DMS 273 treated with DMSO at 0.1 percent for 48 hours (cell line): ENCODE data around the gene ZNF35.
"Not testable (repeated sequence)": the region's sequence is repeated elsewhere in the genome, so short reads cannot be mapped to it uniquely, and the experiment has no call there.

Experiments
- DNase-seq: peaks from one replicate; lab custom pipeline; 2025; lab: John Stamatoyannopoulos, UW

ZNF35 gene

DNA sequence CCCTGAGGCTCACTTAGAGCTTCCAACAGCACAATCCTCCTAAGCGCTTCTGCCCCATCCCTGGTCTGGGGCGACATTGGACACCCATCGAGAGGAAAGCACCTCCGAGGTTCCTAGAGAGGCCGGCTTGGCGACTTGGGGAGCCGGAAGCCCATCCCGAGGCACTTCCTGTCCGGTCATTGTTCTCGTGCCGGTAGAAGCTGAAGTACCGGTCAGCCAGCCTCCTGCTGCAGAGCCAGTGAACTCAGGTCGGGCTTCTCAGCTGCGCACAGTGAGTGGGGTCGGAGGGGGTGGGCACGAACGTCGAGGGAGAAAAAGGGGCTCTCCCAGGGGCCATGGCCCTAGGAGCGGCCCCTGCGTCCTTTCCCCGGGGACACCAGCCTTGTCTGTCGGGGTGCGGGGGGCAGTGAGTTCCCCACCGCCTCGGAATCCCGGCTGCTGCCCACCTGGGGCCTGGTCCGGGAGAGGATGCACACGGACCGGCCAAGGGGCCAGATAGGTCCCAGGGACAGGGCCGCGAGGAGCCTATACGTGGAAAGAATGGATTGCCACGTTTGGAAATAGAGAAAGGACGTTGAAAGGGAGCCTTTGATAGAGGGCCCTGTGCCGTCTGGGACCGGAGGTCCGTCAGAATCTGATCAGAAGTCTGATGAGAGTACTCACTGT is at the start of gene ZNF35:
ZNF35 (plus strand) TSS at position 169 of the 666 bp plus-strand sequence. CDS start 2,336 bp downstream, outside the sequence.
- peak; percentile 31 for DNase-seq

DNA sequence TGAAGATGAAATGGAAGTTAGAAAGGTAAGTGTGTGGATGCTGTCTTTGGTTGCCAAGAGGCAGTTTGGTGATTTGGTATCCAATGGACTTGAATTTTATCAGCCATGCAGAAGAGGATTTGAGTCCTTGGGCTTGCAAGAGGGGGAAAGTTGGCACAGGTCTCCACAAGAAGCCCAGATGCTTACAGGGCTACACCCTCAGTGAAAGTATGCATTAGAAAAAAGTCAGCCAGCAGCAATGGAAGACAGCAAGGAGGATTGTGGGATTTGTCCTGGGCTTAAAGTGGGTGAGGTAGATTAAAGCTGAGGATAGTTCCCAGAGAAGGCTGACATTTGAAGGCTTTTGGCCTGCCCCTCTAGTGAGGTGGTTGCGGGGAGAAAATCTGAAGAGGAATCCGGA is 46.8 kb upstream of the ZNF35 start:
- DNase-seq: no peak

- no peak for DNase-seq
Observed at GRCh38 chr3:44612678-44613077, 35.9 kb upstream of the ZNF35 start.

- peak; percentile 58 for DNase-seq
Observed at GRCh38 chr3:44624749-44625480, 23.6 kb upstream of the ZNF35 start, which contains the start of gene ZNF197. ZNF197 (plus strand) TSS chr3:44625036; CDS start chr3:44629155, 4,119 bp downstream.

DNA sequence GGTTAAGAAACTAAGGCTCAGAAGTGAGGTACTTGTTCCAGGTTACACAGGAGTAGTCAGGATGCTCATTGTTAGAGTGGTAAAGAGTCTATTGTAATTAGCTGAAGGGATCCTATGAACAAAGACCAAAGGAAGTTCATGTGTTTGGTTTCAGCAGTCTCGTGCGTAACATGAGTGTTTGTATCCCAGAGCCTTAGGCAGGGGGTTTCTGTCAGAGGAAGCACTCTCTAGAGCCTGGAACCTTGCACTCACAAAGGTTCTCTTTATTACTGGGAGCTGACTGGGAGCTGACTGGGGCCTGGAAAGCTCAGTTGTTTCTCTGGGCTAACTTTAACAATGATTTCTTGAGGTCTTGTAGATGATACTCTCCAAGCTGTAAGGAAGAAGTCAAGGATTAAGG is 19.8 kb upstream of the ZNF35 start:
- no peak for DNase-seq

DNA sequence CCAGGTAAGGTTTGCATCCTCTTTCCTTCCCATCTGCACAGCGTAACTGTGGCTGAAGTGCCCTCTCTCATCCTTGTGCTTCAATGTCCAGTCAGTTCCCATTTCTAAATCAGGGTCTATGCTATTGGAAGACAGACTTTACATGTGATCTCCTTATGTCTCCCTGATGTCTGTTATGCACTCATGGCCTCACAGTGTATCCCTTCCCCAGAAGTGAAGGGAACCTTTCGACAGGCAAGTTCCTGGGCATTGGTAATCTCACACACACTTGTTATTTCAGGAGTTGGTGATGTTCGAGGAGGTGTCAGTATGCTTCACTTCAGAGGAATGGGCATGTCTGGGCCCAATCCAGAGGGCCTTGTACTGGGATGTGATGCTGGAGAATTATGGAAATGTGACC is 16.3 kb upstream of the ZNF35 start:
- DNase-seq: no peak

DNA sequence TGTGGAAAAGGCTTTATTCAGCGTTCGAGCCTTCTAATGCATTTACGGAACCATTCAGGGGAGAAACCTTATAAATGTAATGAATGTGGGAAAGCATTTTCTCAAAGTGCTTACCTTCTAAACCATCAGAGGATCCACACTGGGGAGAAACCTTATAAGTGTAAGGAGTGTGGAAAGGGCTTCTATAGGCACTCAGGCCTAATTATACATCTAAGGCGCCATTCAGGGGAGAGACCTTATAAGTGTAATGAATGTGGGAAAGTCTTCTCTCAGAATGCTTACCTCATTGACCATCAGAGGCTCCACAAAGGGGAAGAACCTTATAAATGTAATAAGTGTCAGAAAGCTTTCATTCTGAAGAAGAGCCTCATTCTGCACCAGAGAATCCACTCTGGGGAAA is 6.2 kb upstream of the ZNF35 start:
- no peak for DNase-seq

DNA sequence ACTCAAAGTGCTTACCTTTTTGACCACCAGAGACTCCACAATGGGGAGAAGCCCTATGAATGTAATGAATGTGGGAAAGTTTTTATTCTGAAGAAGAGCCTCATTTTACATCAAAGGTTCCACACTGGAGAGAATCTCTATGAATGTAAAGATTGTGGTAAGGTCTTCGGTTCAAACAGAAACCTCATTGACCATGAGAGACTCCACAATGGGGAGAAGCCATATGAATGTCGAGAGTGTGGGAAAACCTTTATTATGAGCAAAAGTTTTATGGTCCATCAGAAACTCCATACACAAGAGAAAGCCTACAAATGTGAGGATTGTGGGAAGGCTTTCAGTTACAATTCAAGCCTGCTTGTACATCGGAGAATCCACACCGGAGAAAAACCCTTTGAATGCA is 5.5 kb upstream of the ZNF35 start:
- no peak for DNase-seq

- DNase-seq: no peak
Observed at GRCh38 chr3:44647771-44648170, 761 bp upstream of the ZNF35 start.

GRCh38 chr3:44649709-44650108 is 1.2 kb downstream of the ZNF35 start:
- no peak for DNase-seq

DNA sequence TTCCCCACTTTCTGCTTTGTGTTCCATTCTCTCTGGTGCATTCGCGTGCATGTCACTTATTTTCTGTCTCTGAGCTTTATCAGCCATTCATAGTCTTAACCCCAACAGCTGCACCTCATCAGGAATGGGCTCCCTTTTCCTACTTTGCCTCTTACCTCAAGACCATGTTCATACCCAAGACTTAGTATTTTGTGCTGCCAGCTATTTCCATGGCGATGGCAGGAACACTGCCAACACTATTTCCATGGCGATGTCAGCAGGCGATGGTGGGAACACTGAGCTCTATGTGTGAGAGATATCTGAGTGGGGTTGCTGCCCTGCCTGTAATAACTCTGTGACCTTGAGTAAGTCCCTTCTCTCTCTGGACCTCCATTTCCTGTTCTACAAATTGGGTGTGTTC is 5.5 kb downstream of the ZNF35 start:
- DNase-seq: no peak

DNA sequence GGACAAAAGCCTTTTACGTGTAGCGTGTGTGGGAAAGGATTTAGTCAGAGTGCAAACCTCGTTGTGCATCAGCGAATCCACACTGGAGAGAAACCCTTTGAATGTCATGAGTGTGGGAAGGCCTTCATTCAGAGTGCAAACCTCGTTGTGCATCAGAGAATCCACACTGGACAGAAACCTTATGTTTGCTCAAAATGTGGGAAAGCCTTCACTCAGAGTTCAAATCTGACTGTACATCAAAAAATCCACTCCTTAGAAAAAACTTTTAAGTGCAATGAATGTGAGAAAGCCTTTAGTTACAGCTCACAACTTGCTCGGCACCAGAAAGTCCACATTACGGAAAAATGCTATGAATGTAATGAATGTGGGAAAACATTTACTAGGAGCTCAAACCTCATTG is 10.5 kb downstream of the ZNF35 start:
- no peak for DNase-seq

GRCh38 chr3:44659434-44659833 is 10.9 kb downstream of the ZNF35 start:
- no peak for DNase-seq

GRCh38 chr3:44661189-44661588 is 12.7 kb downstream of the ZNF35 start:
- no peak for DNase-seq

- DNase-seq: no peak
Observed at GRCh38 chr3:44665173-44665572, 16.6 kb downstream of the ZNF35 start.

DNA sequence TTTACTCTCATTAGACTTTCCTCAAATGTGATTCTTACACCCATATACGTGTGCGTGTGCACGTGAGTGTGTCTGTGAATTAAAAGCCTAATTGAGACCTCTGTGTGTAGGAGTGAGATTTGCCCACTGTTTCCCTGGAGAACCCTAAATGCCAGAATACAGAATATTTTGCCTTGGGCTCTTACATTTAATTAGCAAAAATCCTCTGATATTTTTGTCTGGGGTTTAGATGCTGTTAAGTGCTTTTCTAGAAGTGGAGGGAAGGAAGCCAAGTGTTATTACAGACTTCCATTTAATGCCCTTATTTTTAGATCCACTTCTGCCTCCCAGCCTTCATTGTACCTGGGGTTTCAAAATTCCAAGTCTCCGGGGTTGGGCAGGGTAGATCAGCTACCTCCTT is 17.8 kb downstream of the ZNF35 start:
- DNase-seq: no peak

- DNase-seq: no peak
Observed at GRCh38 chr3:44669760-44670159, 21.2 kb downstream of the ZNF35 start.

GRCh38 chr3:44673466-44673865 is 24.9 kb downstream of the ZNF35 start:
- not testable (repeated sequence) for DNase-seq

GRCh38 chr3:44674211-44674610 is 25.7 kb downstream of the ZNF35 start:
- no peak for DNase-seq

DNA sequence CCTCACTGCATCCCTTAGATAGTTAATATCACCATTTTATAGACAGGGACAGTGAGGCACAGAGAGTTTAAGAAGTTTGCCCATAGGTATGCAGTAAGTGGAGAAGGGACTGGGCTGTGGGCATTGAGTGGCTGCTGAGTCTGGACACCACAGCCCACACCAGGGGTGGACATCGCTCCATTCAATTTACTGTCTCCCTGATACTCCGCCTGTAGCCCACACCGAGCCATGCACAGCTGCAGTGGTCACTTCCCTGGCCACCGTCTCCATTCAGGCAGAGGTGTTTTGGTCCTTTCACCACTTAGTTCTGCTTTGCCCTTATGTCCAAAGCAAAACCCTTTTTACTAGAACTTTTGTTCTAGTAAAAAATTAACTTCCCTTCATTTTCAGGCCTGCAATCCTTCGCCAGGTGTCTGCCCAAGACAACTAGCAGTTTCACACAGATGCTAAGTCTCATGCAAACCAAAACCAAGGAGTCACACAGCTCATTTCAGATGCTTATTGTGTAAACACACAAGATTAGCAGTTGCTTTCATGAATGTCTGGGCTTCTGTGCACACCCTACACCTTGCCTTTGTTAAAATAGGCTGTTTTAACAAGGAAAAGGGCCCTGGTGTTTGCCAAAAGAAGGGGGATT is 30.1 kb downstream of the ZNF35 start:
- no peak for DNase-seq

DNA sequence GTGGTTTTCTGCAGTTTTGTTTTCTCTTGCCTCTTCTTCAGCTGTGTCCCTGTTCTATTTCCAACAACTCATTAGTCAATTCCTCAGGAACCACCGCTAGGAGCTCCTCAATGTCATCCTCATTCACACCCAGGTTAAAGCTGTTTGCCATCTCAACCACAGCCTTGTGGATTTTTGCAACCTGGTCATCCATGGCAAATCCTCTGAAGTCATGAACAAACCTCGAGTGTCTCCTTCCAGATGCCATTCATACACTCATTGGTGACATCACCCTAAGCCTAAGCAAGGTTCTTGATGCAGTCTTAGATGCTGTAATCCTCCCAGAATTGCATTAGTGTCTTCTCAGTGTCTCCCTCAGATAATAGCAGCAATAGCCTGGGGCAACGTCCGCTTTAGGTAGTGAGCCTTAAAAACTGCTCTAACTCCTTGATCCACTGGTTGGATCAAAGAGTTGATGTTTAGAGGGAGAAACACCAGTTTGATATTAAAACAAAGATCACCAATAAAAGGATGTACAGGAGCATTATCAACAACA is 32.5 kb downstream of the ZNF35 start:
- DNase-seq: no peak

DNA sequence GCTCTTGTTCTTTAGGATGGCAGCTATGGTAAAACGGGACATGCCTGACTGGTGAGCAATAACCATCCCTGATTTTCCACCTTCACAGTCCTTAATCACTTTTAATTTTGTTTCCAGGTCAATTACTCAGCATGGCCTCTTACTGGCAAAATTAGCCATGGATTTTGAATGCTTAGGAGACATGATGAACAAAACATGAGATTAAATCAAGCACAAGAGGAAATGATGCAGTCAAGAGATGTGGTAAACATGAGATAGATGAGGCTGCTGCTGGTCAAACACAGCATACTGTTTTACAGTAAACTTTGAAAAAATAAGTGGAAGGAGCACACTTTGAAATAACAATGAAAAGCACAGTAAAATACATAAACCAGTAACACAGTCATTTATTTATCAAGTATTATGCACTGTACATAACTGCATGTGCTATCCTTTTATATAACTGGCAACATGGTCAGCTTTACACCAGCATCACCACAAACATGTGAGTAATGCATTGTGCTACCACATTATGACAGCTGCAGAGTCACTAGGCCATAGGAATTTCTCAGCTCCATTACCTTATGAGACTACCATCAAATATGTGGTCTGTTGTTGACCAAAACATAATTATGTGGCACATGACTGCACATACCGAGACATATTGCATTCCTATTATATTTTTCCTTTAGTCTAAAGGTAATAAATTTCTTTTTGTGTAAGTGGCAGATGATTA is 33.8 kb downstream of the ZNF35 start:
- no peak for DNase-seq
